SU-DHL-6 (cell line): Measurements from ENCODE around the gene SYNPR.

ENCODE experiments used
- H2AFZ ChIP-seq: fragments of 200-600 bp; sonication (generic); 2 replicates; pipeline ENCODE4 v1.6.1; 2014; ENCODE audit warnings: low read depth, mild to moderate bottlenecking, moderate library complexity, mixed read lengths, antibody characterized with exemption, low read length; ENCODE audit not compliant: severe bottlenecking
- H3F3A ChIP-seq: fragments of 200-600 bp; shearing (Covaris generic); 2 replicates; pipeline ENCODE4 v1.6.0; 2016; ENCODE audit warnings: antibody characterized with exemption, mild to moderate bottlenecking; ENCODE audit not compliant: insufficient read depth
- H3K27ac ChIP-seq: fragments of 200-600 bp; sonication (generic); 2 replicates; pipeline ENCODE4 v1.5.1; 2016; ENCODE audit warnings: low read depth, mild to moderate bottlenecking, low read length, moderate library complexity, mixed read lengths
- H3K27me3 ChIP-seq: fragments of 200-600 bp; sonication (generic), shearing (Covaris generic); 2 replicates; pipeline ENCODE4 v1.6.0; 2014; ENCODE audit warnings: mild to moderate bottlenecking, low read length
- H3K36me3 ChIP-seq: fragments of 200-600 bp; sonication (generic); 2 replicates; pipeline ENCODE4 v1.6.1; 2014; ENCODE audit warnings: mild to moderate bottlenecking, low read length, mixed read lengths
- H3K4me2 ChIP-seq: fragments of 300-600, 200-600 bp; shearing (Covaris generic), sonication (generic); 2 replicates; pipeline ENCODE4 v1.6.0; 2014; ENCODE audit warnings: low read length, low read depth, mild to moderate bottlenecking; ENCODE audit not compliant: poor library complexity, severe bottlenecking
- H3K4me3 ChIP-seq: fragments of 200-600 bp; sonication (generic); 2 replicates; pipeline ENCODE4 v1.5.1; 2014; ENCODE audit warnings: antibody characterized with exemption, low read length, mild to moderate bottlenecking, mixed read lengths; ENCODE audit not compliant: insufficient read depth, poor library complexity, severe bottlenecking
- H3K79me2 ChIP-seq: fragments of 200-600 bp; sonication (generic); 2 replicates; pipeline ENCODE4 v1.6.1; 2014; ENCODE audit warnings: mild to moderate bottlenecking, low read length, moderate library complexity; ENCODE audit not compliant: insufficient read depth
- H3K9ac ChIP-seq: fragments of 200-600 bp; sonication (generic); 2 replicates; pipeline ENCODE4 v1.7.0; 2014; ENCODE audit warnings: mild to moderate bottlenecking, low read length
- H3K9me2 ChIP-seq: fragments of 200-600 bp; sonication (generic); replicated peaks from 2 replicates; pipeline ENCODE4 v1.6.1; 2014; ENCODE audit warnings: low read length; ENCODE audit not compliant: insufficient read depth
- H3K9me3 ChIP-seq: fragments of 200-600 bp; sonication (generic); 2 replicates; pipeline ENCODE4 v1.6.1; 2014; ENCODE audit warnings: low read length, mixed read lengths; ENCODE audit not compliant: insufficient read depth
- H4K20me1 ChIP-seq: fragments of 200-600 bp; sonication (generic); 2 replicates; pipeline ENCODE4 v1.6.1; 2014; ENCODE audit warnings: low read depth, mild to moderate bottlenecking, antibody characterized with exemption, low read length, moderate library complexity, mixed read lengths
- EZH2phosphoT487 ChIP-seq: fragments of 200-600 bp; sonication (generic), shearing (Covaris generic); conservative IDR thresholded peaks from 2 replicates; pipeline ENCODE4 v1.6.1; 2018; ENCODE audit warnings: mild to moderate bottlenecking, antibody characterized with exemption, low read length, moderate library complexity, mixed read lengths
- TF ChIP-seq, protein P1 (sequence below): fragments of 200-600 bp; sonication (generic); IDR thresholded peaks from one replicate; pipeline ENCODE4 v1.5.1; 2017; ENCODE audit warnings: antibody characterized with exemption, mild to moderate bottlenecking, low read length, moderate library complexity; ENCODE audit not compliant: insufficient read depth, poor library complexity, severe bottlenecking

Gene SYNPR

DNA sequence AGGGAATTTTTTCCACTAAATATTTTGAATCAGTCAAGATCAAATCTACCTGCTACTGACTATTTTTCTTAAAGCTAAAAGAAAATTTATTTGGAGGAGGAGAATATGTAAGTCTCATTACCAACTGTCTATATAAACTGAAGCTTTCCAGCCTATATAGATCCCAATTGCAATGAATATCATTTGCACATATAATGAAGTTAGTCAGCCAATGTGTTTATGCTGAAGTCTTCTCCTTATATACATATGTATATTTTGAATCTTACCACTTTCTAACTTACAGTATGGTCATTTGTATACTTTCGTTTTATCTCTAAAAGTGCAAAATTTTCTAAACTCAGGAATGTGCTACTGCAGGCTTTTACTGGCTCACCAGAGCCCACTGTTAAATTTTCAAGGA, 136.5 kb downstream of the SYNPR start:
- TF ChIP-seq EZH2phosphoT487, result no peak
- TF ChIP-seq, protein P1, sequence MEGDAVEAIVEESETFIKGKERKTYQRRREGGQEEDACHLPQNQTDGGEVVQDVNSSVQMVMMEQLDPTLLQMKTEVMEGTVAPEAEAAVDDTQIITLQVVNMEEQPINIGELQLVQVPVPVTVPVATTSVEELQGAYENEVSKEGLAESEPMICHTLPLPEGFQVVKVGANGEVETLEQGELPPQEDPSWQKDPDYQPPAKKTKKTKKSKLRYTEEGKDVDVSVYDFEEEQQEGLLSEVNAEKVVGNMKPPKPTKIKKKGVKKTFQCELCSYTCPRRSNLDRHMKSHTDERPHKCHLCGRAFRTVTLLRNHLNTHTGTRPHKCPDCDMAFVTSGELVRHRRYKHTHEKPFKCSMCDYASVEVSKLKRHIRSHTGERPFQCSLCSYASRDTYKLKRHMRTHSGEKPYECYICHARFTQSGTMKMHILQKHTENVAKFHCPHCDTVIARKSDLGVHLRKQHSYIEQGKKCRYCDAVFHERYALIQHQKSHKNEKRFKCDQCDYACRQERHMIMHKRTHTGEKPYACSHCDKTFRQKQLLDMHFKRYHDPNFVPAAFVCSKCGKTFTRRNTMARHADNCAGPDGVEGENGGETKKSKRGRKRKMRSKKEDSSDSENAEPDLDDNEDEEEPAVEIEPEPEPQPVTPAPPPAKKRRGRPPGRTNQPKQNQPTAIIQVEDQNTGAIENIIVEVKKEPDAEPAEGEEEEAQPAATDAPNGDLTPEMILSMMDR, result no peak
- no peaks in the 10 kb centered on the region for H3K36me3 ChIP-seq
- no peaks in the 10 kb centered on the region for H3K9me3 ChIP-seq
- H3K9ac ChIP-seq, result no peak overlapping the region
- H3K4me3 ChIP-seq, result no peak overlapping the region
- H3K9me2 ChIP-seq, result no peaks in the 10 kb centered on the region
- no peaks in the 10 kb centered on the region for H4K20me1 ChIP-seq
- no peaks in the 10 kb centered on the region for H3K79me2 ChIP-seq
- H2AFZ ChIP-seq, result no peak overlapping the region
- H3K27ac ChIP-seq, result no peak overlapping the region
- H3K4me2 ChIP-seq, result no peak overlapping the region
- H3F3A ChIP-seq, result no peaks in the 10 kb centered on the region
- H3K27me3 ChIP-seq, result no peaks in the 10 kb centered on the region

DNA sequence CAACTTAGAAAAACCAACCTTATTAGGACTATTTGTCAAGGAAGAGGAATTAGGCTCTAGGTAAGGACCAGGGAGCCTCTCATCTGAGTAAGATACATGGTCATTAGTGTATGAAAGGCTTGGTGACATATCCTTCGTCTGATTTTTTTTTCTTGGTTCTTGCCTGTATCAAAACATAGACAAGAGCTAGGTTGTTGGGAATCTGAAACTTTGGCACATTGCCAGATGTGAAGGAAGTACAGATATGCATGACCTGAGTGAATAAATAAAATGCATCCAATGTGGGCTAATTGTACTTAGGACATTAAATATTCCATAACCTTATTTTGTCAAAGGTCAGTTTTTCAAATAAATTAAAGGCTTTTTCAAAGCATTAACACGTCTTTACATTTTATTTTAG, 151.8 kb downstream of the SYNPR start:
- H3K9me2 ChIP-seq, result no peaks in the 10 kb centered on the region
- no peak overlapping the region for H3K9ac ChIP-seq
- H2AFZ ChIP-seq, result no peak overlapping the region
- H3F3A ChIP-seq, result no peaks in the 10 kb centered on the region
- H3K27me3 ChIP-seq, result no peaks in the 10 kb centered on the region
- TF ChIP-seq EZH2phosphoT487, result no peak
- TF ChIP-seq, protein P1, result no peak
- H3K79me2 ChIP-seq, result no peaks in the 10 kb centered on the region
- H4K20me1 ChIP-seq, result no peaks in the 10 kb centered on the region
- no peak overlapping the region for H3K4me3 ChIP-seq
- H3K36me3 ChIP-seq, result no peaks in the 10 kb centered on the region
- H3K4me2 ChIP-seq, result no peak overlapping the region
- no peak overlapping the region for H3K27ac ChIP-seq
- no peaks in the 10 kb centered on the region for H3K9me3 ChIP-seq

DNA sequence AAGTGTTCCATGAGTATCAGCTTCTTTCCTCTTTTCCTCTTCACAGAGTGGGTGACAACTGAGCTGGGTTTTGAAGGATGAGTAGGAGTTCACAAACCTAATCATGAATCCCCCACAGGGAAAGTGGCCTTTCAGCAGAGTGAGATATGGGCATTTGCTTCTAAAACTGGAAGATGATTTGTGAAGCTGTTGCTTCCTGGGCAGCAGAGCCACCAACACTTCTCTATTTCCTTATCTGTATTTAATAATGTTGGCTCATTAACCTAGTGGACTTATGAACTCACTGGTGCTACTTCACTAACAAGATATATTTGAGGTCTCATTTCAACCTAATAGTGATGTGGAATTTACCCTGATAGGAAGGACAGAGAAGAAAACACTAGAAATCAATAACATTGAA, 152.8 kb downstream of the SYNPR start:
- Histone ChIP-seq H3K36me3 (no peaks in the 10 kb centered on the region), H3K4me2 (no peak overlapping the region), H3K27me3 (no peaks in the 10 kb centered on the region), H3K9ac (no peak overlapping the region), H3F3A (no peaks in the 10 kb centered on the region), H4K20me1 (no peaks in the 10 kb centered on the region), H3K9me3 (no peaks in the 10 kb centered on the region), H3K79me2 (no peaks in the 10 kb centered on the region), H3K4me3 (no peak overlapping the region), H2AFZ (no peak overlapping the region), H3K27ac (no peak overlapping the region), H3K9me2 (no peaks in the 10 kb centered on the region)
- TF ChIP-seq EZH2phosphoT487, result no peak
- TF ChIP-seq, protein P1, result no peak
